Measurements from ENCODE around the gene ARAP2. TPM values are rescaled to one million over a fixed set of nuclear protein-coding genes. Genes with fewer than 3 reads are reported as not detected.

ARAP2 gene
- total and polyA plus RNA-seq, 7 experiments from 2014 or later: 10.4 to 78.5 (median 43.5) TPM

DNA sequence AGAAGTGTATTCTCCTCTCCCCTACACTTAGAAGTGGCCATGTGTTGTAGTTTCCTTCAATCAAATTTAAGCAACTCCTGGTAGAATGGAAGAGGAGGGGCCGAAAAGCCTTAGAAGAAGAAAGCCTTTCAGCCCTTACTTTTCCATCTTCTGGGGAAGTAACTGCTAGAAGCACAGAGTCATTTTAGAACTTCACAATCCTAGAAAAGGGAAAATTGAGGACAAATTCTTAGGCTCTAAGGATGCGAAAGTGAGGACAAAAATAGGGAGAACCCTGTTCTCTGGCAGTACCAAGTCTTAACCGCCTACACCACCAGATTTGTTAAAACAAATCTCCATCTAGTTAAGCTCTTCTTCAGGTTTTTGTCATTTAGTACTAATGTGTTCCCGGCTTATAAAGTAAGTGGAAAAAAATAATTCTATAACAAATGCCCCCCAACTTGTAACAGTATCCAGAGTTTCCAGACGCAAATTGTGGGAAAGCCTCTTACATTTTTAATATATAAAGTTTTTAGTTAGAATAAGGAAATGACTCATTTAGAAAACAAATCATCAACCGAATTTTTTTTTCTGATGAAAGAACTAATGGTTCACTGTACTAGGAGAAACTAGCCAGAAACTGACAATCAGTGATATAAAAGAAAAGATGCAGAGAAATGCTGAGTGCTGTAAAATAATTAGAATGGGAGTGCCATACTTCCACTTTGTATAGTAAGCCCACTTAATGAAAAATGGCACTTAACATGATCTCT lies 76.0 kb downstream of the ARAP2 start:
- CTCF ChIA-PET: no interaction called here
- Histone ChIP-seq H3K27me3 (ENCODE audit: control insufficient read depth in 2 of 2, insufficient read depth in 2 of 2, low read length in 2 of 2) (no peaks in the 10 kb centered on the region), H3K4me3 (ENCODE audit: low read length) (no peak overlapping the region), H3K4me1 (ENCODE audit: control insufficient read depth in 2 of 2, insufficient read depth in 2 of 2, low read length in 2 of 2) (no peaks in the 10 kb centered on the region), H3K36me3 (ENCODE audit: control insufficient read depth in 2 of 3, insufficient read depth in 3 of 3, low read length in 3 of 3) (peaks cover 4 to 17% (median 8%) of the 10 kb centered on the region in 3 experiments), H3K9me3 (ENCODE audit: control insufficient read depth in 2 of 3, low read length in 3 of 3) (no peaks in the 10 kb centered on the region), H3K27ac (ENCODE audit: low read depth, low read length) (no peak overlapping the region)
- no peak overlapping the region for H3K4me3 Mint-ChIP-seq
- no peak for ATAC-seq
- intact Hi-C loops (cut with micrococcal nuclease): no loop called here
- H3K27ac Mint-ChIP-seq: no peak overlapping the region
- DNase-seq: no peak
- POLR2A ChIA-PET: no interaction called here
- H3K4me1 Mint-ChIP-seq: peaks cover 0 to 13% (median 0%) of the 10 kb centered on the region in 7 donors
- peaks cover 4 to 45% (median 33%) of the 10 kb centered on the region in 5 donors for H3K36me3 Mint-ChIP-seq
- H3K27me3 Mint-ChIP-seq: no peaks in the 10 kb centered on the region
- H3K9me3 Mint-ChIP-seq: no peaks in the 10 kb centered on the region

DNA sequence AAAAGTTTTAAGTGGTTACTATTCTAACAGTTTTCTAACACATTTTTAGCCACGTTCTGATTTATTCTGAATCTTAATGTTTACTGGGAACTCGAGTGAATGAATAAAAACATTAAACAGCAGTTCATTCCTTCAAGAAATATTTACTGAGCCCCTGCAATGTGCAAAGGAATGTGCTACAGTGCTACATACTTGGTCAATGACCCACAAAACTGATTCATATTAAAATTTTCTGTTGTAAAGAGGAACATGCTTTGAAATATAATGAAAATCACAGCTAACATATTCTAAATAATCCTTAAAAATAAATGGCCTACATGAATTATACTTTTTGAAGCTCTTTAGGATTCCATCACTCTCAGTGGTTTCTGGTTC lies 78.7 kb downstream of the ARAP2 start:
- H3K4me3 Mint-ChIP-seq: no peak overlapping the region
- no peaks in the 10 kb centered on the region for H3K9me3 ChIP-seq (ENCODE audit: control insufficient read depth in 2 of 3, low read length in 3 of 3)
- no peaks in the 10 kb centered on the region for H3K27me3 Mint-ChIP-seq
- H3K9me3 Mint-ChIP-seq: no peaks in the 10 kb centered on the region
- intact Hi-C loops (cut with micrococcal nuclease): no loop called here
- ATAC-seq (no peak), DNase-seq (no peak)
- H3K4me1 Mint-ChIP-seq: peaks cover 0 to 17% (median 0%) of the 10 kb centered on the region in 7 donors
- H3K36me3 ChIP-seq (ENCODE audit: control insufficient read depth in 2 of 3, insufficient read depth in 3 of 3, low read length in 3 of 3): peaks cover 4 to 18% (median 15%) of the 10 kb centered on the region in 3 experiments
- H3K36me3 Mint-ChIP-seq: peaks cover 13 to 58% (median 37%) of the 10 kb centered on the region in 5 donors
- H3K27ac Mint-ChIP-seq: no peak overlapping the region
- H3K4me3 ChIP-seq (ENCODE audit: low read length): no peak overlapping the region
- no peak overlapping the region for H3K27ac ChIP-seq (ENCODE audit: low read depth, low read length)
- no peaks in the 10 kb centered on the region for H3K4me1 ChIP-seq (ENCODE audit: control insufficient read depth in 2 of 2, insufficient read depth in 2 of 2, low read length in 2 of 2)
- CTCF ChIA-PET: no interaction called here
- POLR2A ChIA-PET: no interaction called here
- no peaks in the 10 kb centered on the region for H3K27me3 ChIP-seq (ENCODE audit: control insufficient read depth in 2 of 2, insufficient read depth in 2 of 2, low read length in 2 of 2)

DNA sequence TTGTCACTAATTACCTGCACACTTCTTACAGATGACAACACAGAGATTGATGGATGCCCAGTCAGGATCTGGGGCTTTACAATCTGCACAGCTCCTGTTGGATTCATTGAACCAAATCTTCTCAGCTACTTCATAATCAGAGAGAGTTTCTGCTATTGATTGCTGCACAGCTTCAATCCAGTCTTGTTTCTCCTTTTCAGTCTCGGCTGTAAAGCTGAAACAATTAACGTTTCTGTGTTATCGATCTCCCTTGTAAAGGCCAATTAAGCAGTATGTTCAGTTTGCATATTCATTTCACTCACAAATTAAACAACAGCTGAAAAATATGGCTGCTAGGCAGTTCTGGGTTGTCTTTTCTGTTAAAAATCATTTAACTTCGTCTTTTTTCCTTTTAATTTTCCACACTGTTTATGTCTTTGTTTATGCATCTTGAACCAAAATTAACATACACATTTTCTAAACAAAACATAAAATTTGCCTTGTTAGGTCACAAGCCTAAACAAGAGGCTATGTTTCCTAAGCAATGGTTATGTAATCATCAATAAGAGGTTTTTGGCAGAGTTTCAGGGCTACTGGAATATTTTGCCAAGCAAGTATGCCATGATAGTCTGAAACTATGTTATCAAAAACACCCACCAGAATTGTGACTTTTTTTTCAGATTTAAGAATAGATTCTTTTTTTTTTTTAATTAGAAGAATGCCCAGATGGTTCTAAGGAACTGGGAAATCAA lies 79.2 kb downstream of the ARAP2 start:
- POLR2A ChIA-PET: no interaction called here
- Histone ChIP-seq H3K27me3 (ENCODE audit: control insufficient read depth in 2 of 2, insufficient read depth in 2 of 2, low read length in 2 of 2) (no peaks in the 10 kb centered on the region), H3K9me3 (ENCODE audit: control insufficient read depth in 2 of 3, low read length in 3 of 3) (no peaks in the 10 kb centered on the region), H3K27ac (ENCODE audit: low read depth, low read length) (no peak overlapping the region), H3K36me3 (ENCODE audit: control insufficient read depth in 2 of 3, insufficient read depth in 3 of 3, low read length in 3 of 3) (peaks cover 4 to 18% (median 15%) of the 10 kb centered on the region in 3 experiments), H3K4me3 (ENCODE audit: low read length) (no peak overlapping the region), H3K4me1 (ENCODE audit: control insufficient read depth in 2 of 2, insufficient read depth in 2 of 2, low read length in 2 of 2) (no peaks in the 10 kb centered on the region)
- Mint-ChIP-seq H3K36me3 (peaks cover 15 to 58% (median 41%) of the 10 kb centered on the region in 5 donors), H3K27me3 (no peaks in the 10 kb centered on the region), H3K4me3 (no peak overlapping the region), H3K9me3 (no peaks in the 10 kb centered on the region), H3K27ac (no peak overlapping the region), H3K4me1 (peaks cover 0 to 17% (median 0%) of the 10 kb centered on the region in 7 donors)
- no peak for ATAC-seq
- intact Hi-C loops (cut with micrococcal nuclease): no loop called here
- CTCF ChIA-PET: no interaction called here
- no peak for DNase-seq

DNA sequence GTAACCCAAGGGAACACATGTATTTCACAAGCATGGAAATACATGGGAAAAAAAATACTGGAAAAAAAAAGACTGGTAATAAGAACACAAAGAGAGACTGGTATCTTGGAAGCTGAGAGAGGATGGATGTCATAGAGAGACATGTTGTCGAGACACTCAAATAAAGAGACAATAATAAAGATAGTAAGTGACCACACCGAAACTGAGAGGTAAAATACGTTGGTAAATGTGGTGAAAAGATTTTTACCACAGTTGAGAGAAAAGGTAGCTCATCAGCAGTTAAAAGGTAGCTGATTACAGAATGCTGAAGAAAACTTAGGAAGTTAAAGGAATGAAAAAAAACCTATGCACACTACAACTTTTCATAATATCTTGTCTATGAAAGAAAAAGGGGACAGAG lies 81.1 kb downstream of the ARAP2 start:
- no peaks in the 10 kb centered on the region for H3K4me1 ChIP-seq (ENCODE audit: control insufficient read depth in 2 of 2, insufficient read depth in 2 of 2, low read length in 2 of 2)
- ATAC-seq (no peak), DNase-seq (no peak)
- Mint-ChIP-seq H3K27ac (peak overlapping the region in 5 of 9 donors; percentile 0 to 79 (median 7)), H3K4me1 (peaks cover 0 to 11% (median 0%) of the 10 kb centered on the region in 7 donors), H3K36me3 (peaks cover 18 to 68% (median 48%) of the 10 kb centered on the region in 5 donors), H3K9me3 (no peaks in the 10 kb centered on the region), H3K4me3 (no peak overlapping the region), H3K27me3 (no peaks in the 10 kb centered on the region)
- no peaks in the 10 kb centered on the region for H3K27me3 ChIP-seq (ENCODE audit: control insufficient read depth in 2 of 2, insufficient read depth in 2 of 2, low read length in 2 of 2)
- no peaks in the 10 kb centered on the region for H3K9me3 ChIP-seq (ENCODE audit: control insufficient read depth in 2 of 3, low read length in 3 of 3)
- CTCF ChIA-PET: no interaction called here
- intact Hi-C loops (cut with micrococcal nuclease): no loop called here
- no peak overlapping the region for H3K27ac ChIP-seq (ENCODE audit: low read depth, low read length)
- H3K4me3 ChIP-seq (ENCODE audit: low read length): no peak overlapping the region
- peaks cover 4 to 27% (median 17%) of the 10 kb centered on the region in 3 experiments for H3K36me3 ChIP-seq (ENCODE audit: control insufficient read depth in 2 of 3, insufficient read depth in 3 of 3, low read length in 3 of 3)
- POLR2A ChIA-PET: no interaction called here

DNA sequence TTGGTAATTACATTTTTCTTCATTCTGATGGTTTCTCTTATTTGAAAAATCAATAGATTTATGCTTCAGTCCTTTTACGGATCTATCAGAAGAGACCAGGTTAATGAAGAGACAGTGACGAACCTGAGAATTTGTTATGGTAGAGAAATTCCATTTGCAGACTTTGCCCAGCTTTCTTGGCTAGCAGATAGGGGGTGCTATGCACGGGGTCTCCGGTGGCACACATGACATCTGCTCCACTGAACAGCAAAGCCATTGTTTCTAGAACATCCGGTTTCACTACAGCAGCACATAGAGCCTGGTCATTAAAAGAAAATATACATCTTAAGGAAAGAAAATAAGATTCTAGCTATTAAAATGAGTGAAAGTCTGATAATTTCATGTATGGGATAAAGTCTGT lies 85.1 kb downstream of the ARAP2 start:
- Histone ChIP-seq H3K9me3 (ENCODE audit: control insufficient read depth in 2 of 3, low read length in 3 of 3) (no peaks in the 10 kb centered on the region), H3K4me3 (ENCODE audit: low read length) (no peak overlapping the region), H3K27me3 (ENCODE audit: control insufficient read depth in 2 of 2, insufficient read depth in 2 of 2, low read length in 2 of 2) (no peaks in the 10 kb centered on the region), H3K27ac (ENCODE audit: low read depth, low read length) (no peak overlapping the region), H3K36me3 (ENCODE audit: control insufficient read depth in 2 of 3, insufficient read depth in 3 of 3, low read length in 3 of 3) (peaks cover 9 to 24% (median 15%) of the 10 kb centered on the region in 3 experiments), H3K4me1 (ENCODE audit: control insufficient read depth in 2 of 2, insufficient read depth in 2 of 2, low read length in 2 of 2) (no peaks in the 10 kb centered on the region)
- ATAC-seq: no peak
- H3K4me1 Mint-ChIP-seq: peaks cover 0 to 14% (median 0%) of the 10 kb centered on the region in 7 donors
- DNase-seq: no peak
- H3K36me3 Mint-ChIP-seq: peaks cover 23 to 77% (median 52%) of the 10 kb centered on the region in 5 donors
- no peak overlapping the region for H3K4me3 Mint-ChIP-seq
- no peaks in the 10 kb centered on the region for H3K9me3 Mint-ChIP-seq
- H3K27me3 Mint-ChIP-seq: no peaks in the 10 kb centered on the region
- ChIA-PET CTCF (interaction anchor here (0.7 kb wide), 1 partner anchor 55 kb away, joined by 4 read pairs; no protein-coding TSS in a partner anchor), POLR2A (no interaction called here)
- no peak overlapping the region for H3K27ac Mint-ChIP-seq
- intact Hi-C loops (cut with micrococcal nuclease): loop anchor here in 1 of 2 donors (5.0 kb wide), 2 partner anchors 83 to 98 kb away; partner anchors contain the start of gene ARAP2

DNA sequence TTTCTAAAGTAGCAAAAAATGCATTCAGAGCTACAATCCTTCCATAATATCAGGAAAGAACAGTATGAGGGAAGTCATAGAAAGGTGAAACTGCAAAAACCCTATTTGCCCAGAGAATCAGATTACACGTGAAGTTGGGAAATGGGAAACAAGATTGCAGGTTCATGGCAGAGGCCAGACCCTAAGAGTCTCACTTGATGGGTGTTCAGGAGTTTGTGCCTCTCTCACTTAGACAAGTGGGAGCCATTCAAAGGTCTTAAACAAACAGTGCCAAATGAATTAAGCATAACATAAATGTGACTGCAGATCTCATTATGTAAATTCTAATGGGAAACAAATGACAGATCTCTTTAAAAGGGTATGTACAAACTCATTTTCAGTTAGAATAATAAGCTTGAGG lies 91.6 kb downstream of the ARAP2 start:
- H3K27me3 Mint-ChIP-seq: no peaks in the 10 kb centered on the region
- intact Hi-C loops (cut with micrococcal nuclease): no loop called here
- ChIA-PET POLR2A (no interaction called here), CTCF (no interaction called here)
- no peak for DNase-seq
- H3K4me1 Mint-ChIP-seq: peaks cover 0 to 11% (median 4%) of the 10 kb centered on the region in 7 donors
- Histone ChIP-seq H3K27ac (ENCODE audit: low read depth, low read length) (no peak overlapping the region), H3K4me3 (ENCODE audit: low read length) (no peak overlapping the region), H3K9me3 (ENCODE audit: control insufficient read depth in 2 of 3, low read length in 3 of 3) (no peaks in the 10 kb centered on the region), H3K27me3 (ENCODE audit: control insufficient read depth in 2 of 2, insufficient read depth in 2 of 2, low read length in 2 of 2) (no peaks in the 10 kb centered on the region), H3K4me1 (ENCODE audit: control insufficient read depth in 2 of 2, insufficient read depth in 2 of 2, low read length in 2 of 2) (no peaks in the 10 kb centered on the region), H3K36me3 (ENCODE audit: control insufficient read depth in 2 of 3, insufficient read depth in 3 of 3, low read length in 3 of 3) (peaks cover 4 to 9% (median 5%) of the 10 kb centered on the region in 3 experiments)
- no peak overlapping the region for H3K4me3 Mint-ChIP-seq
- H3K27ac Mint-ChIP-seq: no peak overlapping the region
- peaks cover 16 to 64% (median 31%) of the 10 kb centered on the region in 5 donors for H3K36me3 Mint-ChIP-seq
- ATAC-seq: no peak
- no peaks in the 10 kb centered on the region for H3K9me3 Mint-ChIP-seq
